ENCODE data around the gene TERT.

GRCh38 chr5:1330146-1330846, 35.4 kb upstream of the TERT start:
- TF ChIP-seq CTCF (IDR thresholded peaks at IDR 0.05): no peak
- no peak for TF ChIP-seq POLR2A (IDR thresholded peaks at IDR 0.05)

Measured in body of pancreas (tissue), 4 donors.